Measurements from ENCODE around the gene DLG5.

GRCh38 chr10:77789016-77789415, 137.5 kb downstream of the DLG5 start:
- TF ChIP-seq, protein P1, sequence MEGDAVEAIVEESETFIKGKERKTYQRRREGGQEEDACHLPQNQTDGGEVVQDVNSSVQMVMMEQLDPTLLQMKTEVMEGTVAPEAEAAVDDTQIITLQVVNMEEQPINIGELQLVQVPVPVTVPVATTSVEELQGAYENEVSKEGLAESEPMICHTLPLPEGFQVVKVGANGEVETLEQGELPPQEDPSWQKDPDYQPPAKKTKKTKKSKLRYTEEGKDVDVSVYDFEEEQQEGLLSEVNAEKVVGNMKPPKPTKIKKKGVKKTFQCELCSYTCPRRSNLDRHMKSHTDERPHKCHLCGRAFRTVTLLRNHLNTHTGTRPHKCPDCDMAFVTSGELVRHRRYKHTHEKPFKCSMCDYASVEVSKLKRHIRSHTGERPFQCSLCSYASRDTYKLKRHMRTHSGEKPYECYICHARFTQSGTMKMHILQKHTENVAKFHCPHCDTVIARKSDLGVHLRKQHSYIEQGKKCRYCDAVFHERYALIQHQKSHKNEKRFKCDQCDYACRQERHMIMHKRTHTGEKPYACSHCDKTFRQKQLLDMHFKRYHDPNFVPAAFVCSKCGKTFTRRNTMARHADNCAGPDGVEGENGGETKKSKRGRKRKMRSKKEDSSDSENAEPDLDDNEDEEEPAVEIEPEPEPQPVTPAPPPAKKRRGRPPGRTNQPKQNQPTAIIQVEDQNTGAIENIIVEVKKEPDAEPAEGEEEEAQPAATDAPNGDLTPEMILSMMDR (IDR thresholded peaks at IDR 0.05; ENCODE audit: insufficient read depth, low read depth, low read length): no peak
- no peak for TF ChIP-seq EZH2 (IDR thresholded peaks at IDR 0.05; ENCODE audit: insufficient read depth, low read length)

Measured in astrocyte (in vitro differentiated cells and primary cell).